H1 (cell line): ENCODE measurements around the gene CCNY.

Experiments used
- ATF2 ChIP-seq: IDR thresholded peaks from 2 replicates; pipeline ENCODE4 v1.6.1; 2012; ENCODE audit warnings: low read length, inconsistent platforms
- BRCA1 ChIP-seq: IDR thresholded peaks from 2 replicates; pipeline ENCODE4 v1.6.1; 2012; ENCODE audit warnings: low read depth, low read length, improper control_type of control experiment
- CHD2 ChIP-seq: IDR thresholded peaks from 2 replicates; pipeline ENCODE4 v1.6.1; 2012; ENCODE audit warnings: low read length, improper control_type of control experiment
- CTCF ChIP-seq, 3 experiments: IDR thresholded peaks; 1 replicate in 2 of 3; 2 replicates in 1 of 3; pipeline versions ENCODE4 v1.5.1 to v1.6.1; 2011; ENCODE audit warnings: low read length in 3 of 3, mild to moderate bottlenecking in 3 of 3, inconsistent platforms in 2 of 3, low read depth in 1 of 3, moderate library complexity in 1 of 3; ENCODE audit not compliant: insufficient read depth in 1 of 3; ENCODE audit errors: control extremely low read depth in 1 of 3
- EP300 ChIP-seq, 2 experiments: IDR thresholded peaks; 1 replicate in 1 of 2; 2 replicates in 1 of 2; pipeline ENCODE4 v1.6.1; 2011 to 2012; ENCODE audit warnings: low read depth in 2 of 2, low read length in 2 of 2, mild to moderate bottlenecking in 2 of 2, borderline replicate concordance in 1 of 2, inconsistent platforms in 1 of 2, moderate library complexity in 1 of 2
- EZH2 ChIP-seq: fragments of 200-600 bp; sonication (generic); IDR thresholded peaks from 2 replicates; pipeline ENCODE4 v1.7.1; 2012; ENCODE audit warnings: low read depth, mild to moderate bottlenecking, moderate library complexity, low read length, inconsistent platforms; ENCODE audit not compliant: severe bottlenecking
- JUND ChIP-seq: IDR thresholded peaks from 2 replicates; pipeline ENCODE4 v1.6.1; 2011; ENCODE audit warnings: mild to moderate bottlenecking, improper control_type of control experiment, low read length
- KDM5A ChIP-seq: fragments of 200-600 bp; IDR thresholded peaks from 2 replicates; pipeline ENCODE4 v1.7.1; 2012; ENCODE audit warnings: mild to moderate bottlenecking, low read length, inconsistent platforms, mixed read lengths
- MAX ChIP-seq: IDR thresholded peaks from 2 replicates; pipeline ENCODE4 v1.6.1; 2012; ENCODE audit warnings: inconsistent platforms
- POLR2A ChIP-seq, 2 experiments: IDR thresholded peaks; 1 replicate in 1 of 2; 2 replicates in 1 of 2; pipeline ENCODE4 v1.6.1; 2011; ENCODE audit warnings: low read depth in 2 of 2, low read length in 2 of 2, mild to moderate bottlenecking in 2 of 2; ENCODE audit errors: control extremely low read depth in 1 of 2
- POLR2AphosphoS5 ChIP-seq: IDR thresholded peaks from 2 replicates; pipeline ENCODE4 v1.6.1; 2011; ENCODE audit warnings: low read depth, low read length
- SRF ChIP-seq: IDR thresholded peaks from 2 replicates; pipeline ENCODE4 v1.6.1; 2011; ENCODE audit warnings: mild to moderate bottlenecking, low read depth, low read length, moderate library complexity
- TAF1 ChIP-seq: IDR thresholded peaks from 2 replicates; pipeline ENCODE4 v1.6.1; 2011; ENCODE audit warnings: mild to moderate bottlenecking, low read depth, low read length

- TF ChIP-seq KDM5A: no peak
- TF ChIP-seq POLR2AphosphoS5: no peak
- TF ChIP-seq ATF2: no peak
- TF ChIP-seq POLR2A (IDR thresholded peaks at IDR 0.05; ENCODE audit: control extremely low read depth in 1 of 2, low read depth in 2 of 2, low read length in 2 of 2): no peak
- TF ChIP-seq TAF1: no peak
- no peak for TF ChIP-seq CTCF (IDR thresholded peaks at IDR 0.05; ENCODE audit: control extremely low read depth in 1 of 3, insufficient read depth in 1 of 3, low read depth in 1 of 3, low read length in 3 of 3)
- TF ChIP-seq MAX: no peak
- no peak for TF ChIP-seq JUND
- no peak for TF ChIP-seq EP300 (IDR thresholded peaks at IDR 0.05; ENCODE audit: borderline replicate concordance in 1 of 2, low read depth in 2 of 2, low read length in 2 of 2)
- no peak for TF ChIP-seq BRCA1
- no peak for TF ChIP-seq CHD2
- TF ChIP-seq SRF: no peak
- TF ChIP-seq EZH2: no peak
Observed at GRCh38 chr10:35532141-35532540, 195.8 kb downstream of the CCNY start.
